Adrenal gland (tissue), 5 donors: ENCODE data around the gene OR4D2.

Experiments
- POLR2A ChIP-seq, 2 donors: fragments of 450-650 bp; IDR thresholded peaks; one replicate each; pipeline ENCODE4 v1.6.1; 2017; ENCODE audit warnings: antibody characterized with exemption in 2 of 2, mild to moderate bottlenecking in 2 of 2, moderate library complexity in 1 of 2
- TF ChIP-seq, protein P1 (sequence below), 6 experiments: fragments of 450-650 bp in 4 of 6; fragments of 200-600 bp in 2 of 6; sonication (generic) in 1 of 6; IDR thresholded peaks; 1 replicate in 5 of 6; 2 replicates in 1 of 6; pipeline versions ENCODE4 v1.5.1 to v1.8.0; 2016 to 2021; ENCODE audit warnings: antibody characterized with exemption in 6 of 6, mild to moderate bottlenecking in 2 of 6, moderate library complexity in 1 of 6
- donor health status: DM: no; HTN: no; CAD: no.

DNA sequence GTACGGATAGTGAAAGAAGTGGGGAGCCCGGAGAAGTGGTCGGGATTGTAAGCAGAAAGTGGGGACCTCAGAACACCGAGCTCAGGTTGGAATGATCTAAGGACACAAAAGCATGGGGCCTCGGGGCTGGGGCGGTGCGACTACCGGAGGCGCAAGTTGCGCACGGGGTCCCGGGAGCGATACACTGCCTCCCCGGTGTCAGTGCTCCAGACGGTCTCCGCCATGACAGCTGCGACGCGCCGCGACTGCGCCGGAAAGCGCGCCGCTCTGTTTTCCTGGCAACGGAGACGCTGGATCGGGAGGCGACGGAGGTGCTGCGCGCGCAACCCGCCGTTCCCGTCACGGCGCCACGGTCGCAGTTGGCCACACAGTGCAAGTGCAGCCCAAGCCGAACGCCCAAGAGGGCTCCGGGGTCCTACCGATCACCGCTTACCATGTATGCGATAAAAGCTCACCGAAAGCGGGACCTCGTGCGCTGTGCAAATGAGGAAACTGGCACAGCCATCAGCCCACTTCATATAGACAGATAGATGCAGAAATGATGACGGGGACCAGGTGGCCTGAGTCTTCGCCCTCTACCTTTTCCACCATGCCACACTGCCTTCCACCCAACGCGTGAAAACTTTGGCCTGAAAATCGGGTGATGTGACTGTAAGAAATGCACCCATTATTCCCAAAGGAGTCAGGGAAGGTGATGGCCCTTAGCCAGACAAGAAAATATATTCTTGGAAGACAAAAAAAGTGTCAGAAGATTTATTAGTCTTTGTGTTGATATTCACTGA lies 52.4 kb downstream of the OR4D2 start, which contains the start of gene MKS1:
- TF ChIP-seq, protein P1, sequence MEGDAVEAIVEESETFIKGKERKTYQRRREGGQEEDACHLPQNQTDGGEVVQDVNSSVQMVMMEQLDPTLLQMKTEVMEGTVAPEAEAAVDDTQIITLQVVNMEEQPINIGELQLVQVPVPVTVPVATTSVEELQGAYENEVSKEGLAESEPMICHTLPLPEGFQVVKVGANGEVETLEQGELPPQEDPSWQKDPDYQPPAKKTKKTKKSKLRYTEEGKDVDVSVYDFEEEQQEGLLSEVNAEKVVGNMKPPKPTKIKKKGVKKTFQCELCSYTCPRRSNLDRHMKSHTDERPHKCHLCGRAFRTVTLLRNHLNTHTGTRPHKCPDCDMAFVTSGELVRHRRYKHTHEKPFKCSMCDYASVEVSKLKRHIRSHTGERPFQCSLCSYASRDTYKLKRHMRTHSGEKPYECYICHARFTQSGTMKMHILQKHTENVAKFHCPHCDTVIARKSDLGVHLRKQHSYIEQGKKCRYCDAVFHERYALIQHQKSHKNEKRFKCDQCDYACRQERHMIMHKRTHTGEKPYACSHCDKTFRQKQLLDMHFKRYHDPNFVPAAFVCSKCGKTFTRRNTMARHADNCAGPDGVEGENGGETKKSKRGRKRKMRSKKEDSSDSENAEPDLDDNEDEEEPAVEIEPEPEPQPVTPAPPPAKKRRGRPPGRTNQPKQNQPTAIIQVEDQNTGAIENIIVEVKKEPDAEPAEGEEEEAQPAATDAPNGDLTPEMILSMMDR (IDR thresholded peaks at IDR 0.05), result peak; percentile 52 to 85 (median 74)
- peak; percentile 16 to 65 for TF ChIP-seq POLR2A (IDR thresholded peaks at IDR 0.05)
